ENCODE results near the gene SNTB2.

The SNTB2 gene

DNA sequence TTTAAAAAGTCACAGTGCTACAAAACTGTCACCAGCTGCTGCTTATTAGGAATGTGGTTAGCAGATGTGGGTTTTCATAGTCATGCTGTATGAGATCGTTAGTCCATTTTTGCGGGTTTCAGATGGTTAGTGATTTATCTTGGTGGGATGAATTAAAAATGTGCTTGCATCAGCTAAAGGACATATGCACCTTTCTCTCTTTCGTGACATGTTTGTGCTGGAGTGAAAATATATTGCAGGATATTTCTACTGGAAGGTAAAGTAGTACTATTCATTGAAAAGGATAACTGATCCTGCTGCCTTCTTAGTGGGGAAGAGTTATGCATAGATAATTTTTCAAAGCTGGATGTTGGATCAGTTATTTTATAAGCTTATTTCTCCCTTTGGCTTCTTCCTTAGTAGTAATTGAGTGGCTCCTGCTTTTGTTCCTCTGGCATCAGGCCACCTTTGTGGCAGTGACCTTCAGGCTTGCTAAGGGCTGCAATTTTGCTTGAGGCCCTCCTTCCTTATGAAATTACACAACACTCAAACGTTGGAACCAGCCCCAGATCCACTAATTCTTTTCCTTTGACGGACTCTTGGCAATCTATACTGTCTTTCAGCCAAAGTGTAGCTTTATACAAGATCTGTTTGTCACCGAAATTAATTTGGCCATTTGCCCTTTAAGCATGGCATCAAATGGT, 7.5 kb upstream of the SNTB2 start:
- DNase-seq (ENCODE audit: insufficient read length, low spot score) (no peak), FAIRE-seq (no peak)

DNA sequence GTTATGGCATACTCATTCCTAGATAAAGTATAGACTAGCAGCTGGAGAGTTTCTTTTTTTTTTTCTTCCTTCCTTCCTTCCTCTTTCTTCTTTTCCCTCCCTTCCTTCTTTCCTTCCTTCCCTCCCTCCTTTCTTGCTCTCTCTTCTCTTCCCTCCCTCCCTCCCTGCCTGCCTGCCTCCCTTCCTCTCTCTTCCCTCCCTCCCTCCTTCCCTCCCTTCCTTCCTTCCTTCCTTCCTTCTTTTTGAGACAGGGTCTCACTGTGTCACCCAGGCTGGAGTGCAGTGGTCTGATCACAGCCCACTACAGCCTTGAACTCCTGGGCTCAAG, 7.0 kb upstream of the SNTB2 start:
- FAIRE-seq, result no peak
- DNase-seq (ENCODE audit: insufficient read length, low spot score), result no peak

DNA sequence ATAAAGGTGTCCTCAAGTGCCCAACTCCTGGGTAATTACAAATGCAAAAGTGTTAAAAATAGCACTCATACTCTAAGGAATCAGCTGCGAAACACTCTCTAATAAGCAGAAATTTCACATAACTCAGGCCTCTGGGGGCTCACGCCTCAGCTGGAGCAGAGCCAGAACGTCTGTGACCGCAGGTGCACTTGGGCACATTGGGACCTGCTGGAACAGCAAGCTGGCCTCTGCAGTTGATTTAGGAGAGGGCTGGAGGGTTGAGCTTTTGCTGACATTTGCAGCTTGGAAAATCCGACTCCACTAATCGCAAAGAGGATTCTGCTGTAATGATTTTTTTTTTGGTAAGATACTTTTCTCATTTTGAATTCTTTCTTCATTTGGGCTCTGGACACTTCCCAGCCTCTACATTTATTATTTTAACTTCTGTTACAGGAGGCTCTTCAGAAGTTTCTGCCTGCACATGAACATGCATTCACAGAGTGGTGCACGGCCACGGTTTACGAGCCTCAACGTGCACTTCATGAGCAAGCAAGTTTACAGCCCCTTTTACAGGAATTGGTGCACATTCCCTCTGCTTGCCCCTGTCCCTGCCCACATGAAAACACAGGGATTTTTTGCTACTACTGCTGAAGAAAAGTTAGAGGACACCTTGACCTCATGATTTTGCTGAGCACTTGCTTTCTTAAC, 4.1 kb upstream of the SNTB2 start:
- DNase-seq (ENCODE audit: insufficient read length, low spot score) (no peak), FAIRE-seq (no peak)

- FAIRE-seq (peak; percentile 18), DNase-seq (ENCODE audit: insufficient read length, low spot score) (peak; percentile 48)
These were observed 677 bp downstream of the SNTB2 start for GRCh38 chr16:69187446-69188235.

DNA sequence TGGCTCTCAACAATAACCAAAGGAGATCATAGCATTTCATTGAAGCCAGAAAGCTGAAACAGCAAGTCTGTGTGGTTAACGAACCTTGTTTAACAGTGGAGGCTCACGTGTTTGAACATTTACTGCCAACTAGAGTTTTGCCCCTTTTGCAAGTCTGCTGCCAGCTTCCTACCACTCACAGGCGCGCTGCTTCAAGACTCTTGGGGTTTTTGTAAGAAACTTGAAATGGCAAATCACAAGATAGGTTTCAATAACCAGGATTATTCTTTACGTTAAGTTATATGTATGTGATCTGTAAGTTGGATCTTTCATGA, 1.2 kb downstream of the SNTB2 start:
- DNase-seq (ENCODE audit: insufficient read length, low spot score) (no peak), FAIRE-seq (peak; percentile 67)

GRCh38 chr16:69188716-69189115, 1.8 kb downstream of the SNTB2 start:
- no peak for FAIRE-seq
- no peak for DNase-seq (ENCODE audit: insufficient read length, low spot score)

DNA sequence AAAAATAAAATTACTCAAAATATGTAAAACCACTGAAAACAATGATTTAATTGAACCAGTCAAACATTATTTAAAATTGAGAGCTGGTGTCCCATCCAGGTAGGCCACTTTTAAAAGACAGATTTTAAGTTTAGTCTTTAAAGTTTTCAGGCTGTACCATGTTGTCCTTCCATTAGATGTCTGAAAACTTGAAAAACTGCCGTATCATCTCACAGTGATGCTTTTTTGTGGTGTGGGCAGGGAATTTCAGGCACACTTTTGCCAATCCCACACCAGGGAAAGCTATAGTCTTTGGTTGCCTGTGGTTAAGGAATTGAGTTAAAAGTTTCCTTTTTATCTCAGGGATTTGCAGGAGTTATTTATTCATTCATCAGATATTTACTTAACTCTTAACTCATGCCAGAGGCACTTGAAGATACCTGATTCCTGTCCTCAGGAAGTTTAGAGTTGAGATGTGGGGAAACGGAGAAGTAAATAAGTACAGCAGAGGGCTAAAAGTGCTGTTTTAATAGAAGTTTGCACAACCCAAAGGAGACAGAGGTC, 3.2 kb downstream of the SNTB2 start:
- no peak for DNase-seq (ENCODE audit: insufficient read length, low spot score)
- FAIRE-seq, result no peak

GRCh38 chr16:69190598-69190997, 3.6 kb downstream of the SNTB2 start:
- FAIRE-seq (no peak), DNase-seq (ENCODE audit: insufficient read length, low spot score) (no peak)

DNA sequence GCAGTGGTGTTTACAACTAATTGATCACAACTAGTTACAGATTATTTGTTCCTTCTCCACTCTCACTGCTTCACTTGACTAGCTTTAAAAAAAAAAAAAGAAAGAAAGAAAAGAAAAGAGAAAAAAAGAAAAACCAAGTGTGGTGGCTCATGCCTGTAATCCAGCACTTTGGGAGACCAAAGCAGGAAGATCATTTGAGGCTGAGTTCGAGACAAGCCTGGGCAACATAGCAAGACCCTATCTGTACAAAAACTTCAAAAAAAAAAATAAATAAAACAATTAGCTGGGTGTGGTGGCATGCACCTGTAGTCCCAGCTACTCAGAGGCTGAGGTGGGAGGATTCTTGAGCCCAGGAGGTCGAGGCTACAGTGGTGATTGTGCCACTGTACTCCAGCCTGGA, 4.2 kb downstream of the SNTB2 start:
- DNase-seq (ENCODE audit: insufficient read length, low spot score) (no peak), FAIRE-seq (no peak)

DNA sequence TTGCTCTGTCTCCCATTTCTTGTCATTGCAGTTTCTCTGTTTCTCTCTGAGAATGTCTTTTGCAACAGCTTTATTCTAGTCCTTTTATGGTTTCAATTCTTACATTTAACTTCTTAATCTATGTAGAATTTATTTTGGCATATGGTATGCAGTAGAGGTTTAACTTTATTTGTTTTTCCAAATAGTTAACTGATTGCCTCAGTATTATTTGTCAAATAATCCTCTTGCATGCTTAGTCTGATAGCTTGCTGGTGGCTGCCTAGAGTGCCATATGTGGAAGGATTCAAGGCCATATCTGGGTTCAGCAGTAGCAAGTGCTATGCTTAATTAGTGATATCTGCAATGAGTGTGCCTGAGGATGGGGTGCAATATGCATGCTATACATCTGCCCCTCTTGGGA, 6.9 kb downstream of the SNTB2 start:
- DNase-seq (ENCODE audit: insufficient read length, low spot score) (no peak), FAIRE-seq (no peak)

GRCh38 chr16:69194488-69194887, 7.5 kb downstream of the SNTB2 start:
- FAIRE-seq (no peak), DNase-seq (ENCODE audit: insufficient read length, low spot score) (no peak)

DNA sequence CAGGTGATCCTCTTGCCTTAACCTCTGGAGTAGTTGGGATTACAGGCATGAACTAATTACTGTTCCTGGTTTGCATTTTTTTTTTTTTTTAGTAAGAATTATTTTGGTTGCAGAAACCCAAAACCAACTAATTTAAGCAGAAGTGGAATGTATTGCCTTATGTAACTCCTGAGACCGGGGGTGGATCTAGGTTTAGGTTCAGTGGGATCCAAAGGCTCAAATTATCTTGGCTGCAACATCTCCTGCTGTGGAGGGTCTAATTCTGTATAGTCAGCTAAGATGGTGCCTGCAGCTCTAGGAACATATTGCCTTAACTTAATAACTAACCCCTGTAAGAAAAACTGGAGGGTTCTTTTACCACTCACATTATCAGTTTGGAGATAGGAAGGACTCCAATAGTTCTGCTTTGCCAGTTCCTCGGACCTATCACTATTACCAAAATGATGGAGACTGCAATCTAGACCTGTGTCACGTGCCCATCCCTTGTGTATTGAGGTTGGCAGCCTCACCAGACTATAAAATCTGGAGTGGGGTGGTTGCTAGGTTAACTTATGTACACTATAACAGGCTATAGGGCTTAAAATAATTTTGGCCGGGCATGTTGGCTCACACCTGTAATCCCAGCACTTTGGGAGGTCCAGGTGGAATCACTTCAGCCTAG, 8.5 kb downstream of the SNTB2 start:
- no peak for DNase-seq (ENCODE audit: insufficient read length, low spot score)
- FAIRE-seq, result no peak

GRCh38 chr16:69197573-69197972, 10.6 kb downstream of the SNTB2 start:
- FAIRE-seq (no peak), DNase-seq (ENCODE audit: insufficient read length, low spot score) (no peak)

- FAIRE-seq, result no peak
- DNase-seq (ENCODE audit: insufficient read length, low spot score), result no peak
These were observed 12.4 kb downstream of the SNTB2 start for GRCh38 chr16:69199382-69199781.

DNA sequence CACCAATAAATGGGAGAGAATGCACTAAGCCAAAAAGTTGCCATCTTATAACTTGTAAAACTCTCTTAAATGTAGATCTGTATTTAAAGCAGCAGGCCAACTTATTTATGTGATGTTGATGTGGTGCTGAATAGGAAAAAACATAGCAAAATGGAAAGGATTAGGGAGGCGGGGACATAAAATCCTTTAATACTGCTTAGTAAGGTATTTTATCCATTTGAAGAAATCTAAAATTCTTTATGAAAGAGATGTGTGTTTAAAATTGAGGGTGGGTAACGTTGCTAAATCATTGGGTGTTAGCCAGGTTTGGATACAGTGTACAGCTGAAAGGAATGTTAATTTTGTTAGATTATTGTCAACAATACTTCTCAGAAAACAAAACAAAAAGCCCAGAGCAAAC, 14.3 kb downstream of the SNTB2 start:
- no peak for DNase-seq (ENCODE audit: insufficient read length, low spot score)
- no peak for FAIRE-seq

- DNase-seq (ENCODE audit: insufficient read length, low spot score) (no peak), FAIRE-seq (no peak)
These were observed 14.8 kb downstream of the SNTB2 start for GRCh38 chr16:69201787-69202186.

DNA sequence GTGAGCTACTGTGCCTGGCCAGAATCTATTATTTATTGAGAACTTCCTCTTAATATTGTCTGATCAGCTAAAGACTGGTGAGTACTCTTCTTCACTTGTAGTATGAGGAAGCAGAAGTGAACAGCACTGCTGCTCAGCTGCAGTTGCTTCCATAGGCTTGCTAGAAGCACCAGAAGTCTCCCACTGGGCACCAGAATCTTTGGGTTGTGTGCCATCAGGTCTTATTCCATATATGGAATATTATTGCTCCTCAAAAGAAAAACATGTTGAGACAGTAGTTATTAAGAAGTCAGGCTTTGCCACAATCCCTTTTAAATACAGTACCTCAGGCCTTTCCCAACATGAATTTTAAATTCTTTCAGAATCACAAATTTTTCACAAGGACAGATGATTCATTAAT, 17.2 kb downstream of the SNTB2 start:
- no peak for FAIRE-seq
- no peak for DNase-seq (ENCODE audit: insufficient read length, low spot score)

- no peak for FAIRE-seq
- no peak for DNase-seq (ENCODE audit: insufficient read length, low spot score)
These were observed 22.8 kb downstream of the SNTB2 start for GRCh38 chr16:69209735-69210134.

- no peak for FAIRE-seq
- no peak for DNase-seq (ENCODE audit: insufficient read length, low spot score)
These were observed 30.5 kb downstream of the SNTB2 start for GRCh38 chr16:69217433-69217832.

GRCh38 chr16:69219279-69219678, 32.3 kb downstream of the SNTB2 start:
- DNase-seq (ENCODE audit: insufficient read length, low spot score) (no peak), FAIRE-seq (no peak)

GRCh38 chr16:69223882-69224281, 36.9 kb downstream of the SNTB2 start:
- no peak for DNase-seq (ENCODE audit: insufficient read length, low spot score)
- FAIRE-seq, result no peak

All from GM19239 (cell line).